K562 (cell line): ENCODE measurements around the gene PHF21A. TPM values are rescaled to one million over a fixed set of nuclear protein-coding genes. Genes with fewer than 3 reads are reported as not detected.

ENCODE experiments used
- ATAC-seq: fragments of 200-7000 bp; cut with Tn5 transposase; 3 replicates; pipeline ENCODE4 v1.9.1; 2020; ENCODE audit warnings: moderate library complexity
- BruUV-seq: library from RNA; stranded (reverse); fragments of 400-500 nt; replicated peaks from 2 replicates; lab custom pipeline; 2021; lab: Mats Ljungman, UMichigan
- CTCF ChIA-PET: fragments of 300-600 bp; formaldehyde crosslinking; extraction: SDS; loops from one replicate; lab custom pipeline; 2021; ENCODE audit warnings: low intra/inter-chr PET ratio; lab: Yijun Ruan, JAX
- POLR2A ChIA-PET: fragments of 300-600, 350-650 bp; sonication (Branson Sonifier 250); formaldehyde crosslinking; extraction: SDS; loops from one replicate; lab custom pipeline; 2021; ENCODE audit warnings: antibody characterized with exemption, inconsistent platforms; lab: Yijun Ruan, JAX
- DNase-seq, 4 experiments: peaks; one replicate each; pipeline versions ENCODE4 v3.0.0 to v3.0.0-alpha.2; 2011 to 2018; ENCODE audit warnings: low spot score in 3 of 4, mixed read lengths in 3 of 4; ENCODE audit errors: extremely low read depth in 1 of 4
- FAIRE-seq: peaks from 2 replicates; lab custom pipeline; 2011; peaks lifted over from hg19 to GRCh38; lab: Jason Lieb, UNC
- H2AFZ ChIP-seq: 2 replicates; pipeline ENCODE4 v1.6.0; 2011; ENCODE audit warnings: low read depth, low read length, control low read depth, inconsistent platforms
- H3K27ac ChIP-seq: fragments of 200-600 bp; 3 replicates; pipeline ENCODE4 v1.8.0; 2011; ENCODE audit warnings: low read depth, mild to moderate bottlenecking, control low read depth, inconsistent platforms, low read length, moderate library complexity, mixed read lengths; ENCODE audit errors: extremely low read depth
- H3K27me3 ChIP-seq, 2 experiments: fragments of 300-600 bp in 1 of 2; 2 replicates in 1 of 2; 3 replicates in 1 of 2; pipeline versions ENCODE4 v1.6.0 to v1.8.0; 2011; ENCODE audit warnings: inconsistent platforms in 2 of 2, low read length in 2 of 2, mild to moderate bottlenecking in 1 of 2, mixed read lengths in 1 of 2, moderate library complexity in 1 of 2; ENCODE audit not compliant: control insufficient read depth in 2 of 2, insufficient read depth in 2 of 2
- H3K36me3 ChIP-seq: fragments of 300-600 bp; 3 replicates; pipeline ENCODE4 v1.8.0; 2011; ENCODE audit warnings: mild to moderate bottlenecking, low read length, inconsistent platforms; ENCODE audit not compliant: control insufficient read depth, insufficient read depth
- H3K4me1 ChIP-seq, 2 experiments: fragments of 200-600 bp in 1 of 2; replicated peaks in 1 of 2; 2 replicates in 1 of 2; 3 replicates in 1 of 2; pipeline versions ENCODE4 v1.5.1 to v1.8.0; 2011; ENCODE audit warnings: inconsistent platforms in 2 of 2, low read length in 2 of 2, mild to moderate bottlenecking in 1 of 2, mixed read lengths in 1 of 2, moderate library complexity in 1 of 2; ENCODE audit not compliant: control insufficient read depth in 2 of 2, insufficient read depth in 2 of 2
- H3K4me2 ChIP-seq: 2 replicates; pipeline ENCODE4 v1.6.1; 2011; ENCODE audit warnings: low read length, control low read depth, inconsistent platforms, mixed read lengths; ENCODE audit not compliant: insufficient read depth
- H3K4me3 ChIP-seq: fragments of 200-600 bp; sonication (generic), shearing (Covaris generic); 2 replicates; pipeline ENCODE4 v1.5.1; 2016; ENCODE audit warnings: control low read depth, inconsistent platforms
- H3K79me2 ChIP-seq: fragments of 200-600 bp; 3 replicates; pipeline ENCODE4 v1.8.0; 2011; ENCODE audit warnings: low read length, inconsistent platforms; ENCODE audit not compliant: control insufficient read depth, insufficient read depth
- H3K9ac ChIP-seq, 2 experiments: 2 replicates each; pipeline versions ENCODE4 v1.6.0 to v1.6.1; 2011; ENCODE audit warnings: low read depth in 2 of 2, low read length in 2 of 2, control low read depth in 1 of 2, inconsistent platforms in 1 of 2, mild to moderate bottlenecking in 1 of 2, mixed read lengths in 1 of 2; ENCODE audit not compliant: insufficient read depth in 1 of 2
- H3K9me1 ChIP-seq: one replicate; pipeline ENCODE4 v1.6.0; 2011; ENCODE audit warnings: inconsistent platforms, mild to moderate bottlenecking, low read length, moderate library complexity; ENCODE audit not compliant: control insufficient read depth, insufficient read depth
- H3K9me3 ChIP-seq: replicated peaks from 2 replicates; pipeline ENCODE4 v1.5.1; 2011; ENCODE audit warnings: low read depth, low read length, inconsistent platforms; ENCODE audit not compliant: control insufficient read depth, insufficient read depth
- H4K20me1 ChIP-seq: replicated peaks from 2 replicates; pipeline ENCODE4 v1.6.1; 2011; ENCODE audit warnings: low read length, inconsistent platforms, mixed read lengths; ENCODE audit not compliant: control insufficient read depth, insufficient read depth
- DMBX1 ChIP-seq: fragments of 250-450 bp; sonication (Bioruptor Pico); IDR thresholded peaks from 2 replicates; pipeline ENCODE4 v1.8.0; 2022; ENCODE audit warnings: inconsistent platforms, mild to moderate bottlenecking, moderate library complexity, borderline replicate concordance
- EP300 ChIP-seq: IDR thresholded peaks from 2 replicates; pipeline ENCODE4 v1.6.1; 2012; ENCODE audit warnings: low read length, improper control_type of control experiment
- EZH2 ChIP-seq: IDR thresholded peaks from 2 replicates; pipeline ENCODE4 v1.6.1; 2012; ENCODE audit warnings: low read depth, mild to moderate bottlenecking, inconsistent platforms, low read length, borderline replicate concordance
- MAFF ChIP-seq: IDR thresholded peaks from 2 replicates; pipeline ENCODE4 v1.6.1; 2012; ENCODE audit warnings: low read length, improper control_type of control experiment
- MTA1 ChIP-seq: fragments of 450-650 bp; IDR thresholded peaks from 2 replicates; pipeline ENCODE4 v1.6.1; 2017; ENCODE audit warnings: borderline replicate concordance
- MTA2 ChIP-seq: fragments of 450-650 bp; IDR thresholded peaks from 2 replicates; pipeline ENCODE4 v1.6.1; 2016; ENCODE audit warnings: low read depth
- NCOA4 ChIP-seq: fragments of 450-650 bp; IDR thresholded peaks from 2 replicates; pipeline ENCODE4 v1.6.1; 2018; ENCODE audit warnings: mild to moderate bottlenecking; ENCODE audit not compliant: partially characterized antibody
- NFE2L1 ChIP-seq: fragments of 450-650 bp; IDR thresholded peaks from 2 replicates; pipeline ENCODE4 v1.6.1; 2016; ENCODE audit warnings: missing genetic modification characterization, low read depth, mild to moderate bottlenecking, missing compliant biosample characterization, moderate library complexity, borderline replicate concordance
- POLR3G ChIP-seq: IDR thresholded peaks from 2 replicates; pipeline ENCODE4 v1.6.1; 2011; ENCODE audit not compliant: insufficient read length, insufficient replicate concordance; ENCODE audit errors: extremely low read depth
- RBFOX2 ChIP-seq: fragments of 200-400 bp; formaldehyde crosslinking; IDR thresholded peaks from 2 replicates; pipeline ENCODE4 v1.6.1; 2017; ENCODE audit warnings: low read depth, mild to moderate bottlenecking, low read length, moderate library complexity
- ZNF212 ChIP-seq: fragments of 450-650 bp; formaldehyde crosslinking; IDR thresholded peaks from 2 replicates; pipeline ENCODE4 v1.4.0; 2020; ENCODE audit warnings: mild to moderate bottlenecking
- ZNF586 ChIP-seq: fragments of 450-650 bp; formaldehyde crosslinking; conservative IDR thresholded peaks from 2 replicates; pipeline ENCODE4 v1.4.0; 2020; ENCODE audit warnings: mild to moderate bottlenecking, moderate library complexity
- WGBS: fragments of 100-300 bp; shearing (Covaris generic); methylation state at CpG from one replicate; pipeline ENCODE4 v1.1.6; 2016; ENCODE audit warnings: low coverage, mixed read lengths; ENCODE audit not compliant: insufficient coverage; ENCODE audit errors: missing lambda C conversion rate; 5-methylcytosine and 5-hydroxymethylcytosine counted together
- in situ Hi-C: fragments of 300-500 bp; cut with MboI; formaldehyde crosslinking; loops from 4 replicates; pipeline ENCODE4 v1.15.0; 2018; ENCODE audit warnings: inconsistent platforms, mixed read lengths
- intact Hi-C: fragments of 100-400 bp; cut with micrococcal nuclease; formaldehyde crosslinking; loops from 2 replicates; pipeline ENCODE4 v1.14.2; 2022
- polyA plus RNA-seq, 8 experiments: library from polyadenylated mRNA; depleted of rRNA in 4 of 8; stranded (reverse) in 5 of 8; unstranded in 3 of 8; fragments of >200 nt; fragmentation: Nextera tagmentation in 2 of 8; fragmentation: Illumina TruSeq in 1 of 8; extraction: Ambion mirVana in 2 of 8; extraction: Trizol in 1 of 8; gene quantifications; 2 replicates each; pipeline versions ENCODE4 v1.2.1 to v1.2.3, GENCODE V29; 2011 to 2014; ENCODE audit warnings: inconsistent platforms in 1 of 8, missing spikeins in 1 of 8
- total RNA-seq, 7 experiments: library from RNA; depleted of rRNA in 6 of 7; stranded (reverse); fragments of >200 nt in 6 of 7; fragmentation: Illumina TruSeq in 2 of 7; extraction: Trizol in 2 of 7; gene quantifications; 2 replicates each; pipeline versions ENCODE4 v1.2.1 to v1.2.3, GENCODE V29; 2011 to 2021; ENCODE audit warnings: low replicate concordance in 1 of 7

PHF21A gene
- total and polyA plus RNA-seq, 9 of the 15 experiments (the other 6 are each of a cell fraction or from before 2014, with no cell fraction given) = 1.5 to 32.4 (median 10.7) TPM

GRCh38 chr11:46018651-46019050 is 102.6 kb downstream of the PHF21A start:
- H3K9ac ChIP-seq = no peak overlapping the region
- H4K20me1 ChIP-seq = no peaks in the 10 kb centered on the region
- H3K4me3 ChIP-seq = no peak overlapping the region
- CTCF ChIA-PET = no interaction called here
- no peak for DNase-seq
- WGBS = 93% methylated on average over 2 of the region's 2 CpGs
- no peaks in the 10 kb centered on the region for H3K9me1 ChIP-seq
- in situ Hi-C loops = no loop called here
- no peak overlapping the region for H3K4me2 ChIP-seq
- H3K27me3 ChIP-seq = no peaks in the 10 kb centered on the region
- H3K36me3 ChIP-seq = no peaks in the 10 kb centered on the region
- FAIRE-seq = no peak
- H3K79me2 ChIP-seq = no peaks in the 10 kb centered on the region
- POLR2A ChIA-PET = interaction anchor here (1.0 to 1.2 kb wide), 2 partner anchors 12 kb away, joined by 3 to 4 read pairs; no protein-coding TSS in a partner anchor
- no peak overlapping the region for H3K27ac ChIP-seq
- intact Hi-C loops = no loop called here
- peaks cover 3 to 5% of the 10 kb centered on the region in 2 experiments; a peak in 3 of 5 replicates for H3K4me1 ChIP-seq
- ATAC-seq = no peak
- no peaks in the 10 kb centered on the region; the same call in 1 of the 2 replicates for H3K9me3 ChIP-seq
- no TSS peak for BruUV-seq
- H2AFZ ChIP-seq = no peak overlapping the region
- no peak for TF ChIP-seq DMBX1 (CRISPR knock-in tag)
- TF ChIP-seq MAFF = no peak
- no peak for TF ChIP-seq POLR3G
- TF ChIP-seq ZNF212 (CRISPR knock-in tag) = no peak
- TF ChIP-seq NFE2L1 (tag) = no peak
- TF ChIP-seq NCOA4 = no peak
- no peak for TF ChIP-seq MTA2
- no peak for TF ChIP-seq EP300
- TF ChIP-seq MTA1 = no peak
- no peak for TF ChIP-seq EZH2
- TF ChIP-seq ZNF586 = no peak
- TF ChIP-seq RBFOX2 = no peak
